Osteocyte (in vitro differentiated cells): ENCODE data around the gene TMPRSS2. TPM values are rescaled to one million over a fixed set of nuclear protein-coding genes. Genes with fewer than 3 reads are reported as not detected.
"Not testable (repeated sequence)": the region's sequence is repeated elsewhere in the genome, so short reads cannot be mapped to it uniquely, and the experiment has no call there.

Source experiments
- DNase-seq: peaks from one replicate; pipeline ENCODE4 v3.0.0; 2021; ENCODE audit warnings: mixed read lengths; ENCODE audit not compliant: unreplicated experiment; ENCODE audit errors: extremely low spot score
- H3K27ac Mint-ChIP-seq: one replicate; pipeline ENCODE4 v1.8.0; 2021; ENCODE audit warnings: mild to moderate bottlenecking, mixed read lengths; ENCODE audit not compliant: unreplicated experiment
- H3K27me3 Mint-ChIP-seq: one replicate; pipeline ENCODE4 v1.8.0; 2021; ENCODE audit warnings: mixed read lengths; ENCODE audit not compliant: unreplicated experiment
- H3K36me3 Mint-ChIP-seq: one replicate; pipeline ENCODE4 v1.8.0; 2021; ENCODE audit warnings: mixed read lengths; ENCODE audit not compliant: unreplicated experiment
- H3K4me1 Mint-ChIP-seq: one replicate; pipeline ENCODE4 v1.8.0; 2021; ENCODE audit warnings: mixed read lengths; ENCODE audit not compliant: unreplicated experiment
- H3K4me3 Mint-ChIP-seq: one replicate; pipeline ENCODE4 v1.8.0; 2021; ENCODE audit warnings: mild to moderate bottlenecking, moderate library complexity, mixed read lengths; ENCODE audit not compliant: unreplicated experiment
- H3K9me3 Mint-ChIP-seq: one replicate; pipeline ENCODE4 v1.8.0; 2021; ENCODE audit warnings: mixed read lengths; ENCODE audit not compliant: unreplicated experiment
- total RNA-seq: library from RNA; stranded (reverse); gene quantifications from 2 replicates; pipeline ENCODE4 v1.2.1, GENCODE V29; 2021
- TF ChIP-seq, protein P1 (sequence below): fragments of 200-600 bp; sonication (generic); IDR thresholded peaks from 2 replicates; pipeline ENCODE4 v1.5.0; 2021; ENCODE audit warnings: antibody characterized with exemption, mild to moderate bottlenecking, moderate library complexity

TMPRSS2 gene
- total RNA-seq, 1 donor from 2014 or later, result 0.21 TPM

DNA sequence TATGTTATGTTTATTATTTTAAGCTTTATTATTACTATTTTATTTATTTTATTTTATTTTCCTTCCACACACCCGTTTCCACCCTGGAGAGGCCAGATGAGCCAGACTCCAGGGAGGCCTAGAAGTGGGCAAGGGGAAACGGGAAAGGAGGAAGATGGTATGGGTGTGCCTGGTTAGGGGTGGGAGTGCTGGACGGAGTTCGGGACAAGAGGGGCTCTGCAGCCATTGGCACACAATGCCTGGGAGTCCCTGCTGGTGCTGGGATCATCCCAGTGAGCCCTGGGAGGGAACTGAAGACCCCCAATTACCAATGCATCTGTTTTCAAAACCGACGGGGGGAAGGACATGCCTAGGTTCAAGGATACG lies 82.4 kb downstream of the TMPRSS2 start:
- no peak overlapping the region for H3K27ac Mint-ChIP-seq
- H3K36me3 Mint-ChIP-seq, result no peaks in the 10 kb centered on the region
- peaks cover 13% of the 10 kb centered on the region for H3K4me1 Mint-ChIP-seq
- peak overlapping the region; percentile 70 for H3K4me3 Mint-ChIP-seq
- peaks cover 5% of the 10 kb centered on the region for H3K27me3 Mint-ChIP-seq
- TF ChIP-seq, protein P1, sequence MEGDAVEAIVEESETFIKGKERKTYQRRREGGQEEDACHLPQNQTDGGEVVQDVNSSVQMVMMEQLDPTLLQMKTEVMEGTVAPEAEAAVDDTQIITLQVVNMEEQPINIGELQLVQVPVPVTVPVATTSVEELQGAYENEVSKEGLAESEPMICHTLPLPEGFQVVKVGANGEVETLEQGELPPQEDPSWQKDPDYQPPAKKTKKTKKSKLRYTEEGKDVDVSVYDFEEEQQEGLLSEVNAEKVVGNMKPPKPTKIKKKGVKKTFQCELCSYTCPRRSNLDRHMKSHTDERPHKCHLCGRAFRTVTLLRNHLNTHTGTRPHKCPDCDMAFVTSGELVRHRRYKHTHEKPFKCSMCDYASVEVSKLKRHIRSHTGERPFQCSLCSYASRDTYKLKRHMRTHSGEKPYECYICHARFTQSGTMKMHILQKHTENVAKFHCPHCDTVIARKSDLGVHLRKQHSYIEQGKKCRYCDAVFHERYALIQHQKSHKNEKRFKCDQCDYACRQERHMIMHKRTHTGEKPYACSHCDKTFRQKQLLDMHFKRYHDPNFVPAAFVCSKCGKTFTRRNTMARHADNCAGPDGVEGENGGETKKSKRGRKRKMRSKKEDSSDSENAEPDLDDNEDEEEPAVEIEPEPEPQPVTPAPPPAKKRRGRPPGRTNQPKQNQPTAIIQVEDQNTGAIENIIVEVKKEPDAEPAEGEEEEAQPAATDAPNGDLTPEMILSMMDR, result no peak
- DNase-seq, result peak; percentile 69
- no peaks in the 10 kb centered on the region for H3K9me3 Mint-ChIP-seq

DNA sequence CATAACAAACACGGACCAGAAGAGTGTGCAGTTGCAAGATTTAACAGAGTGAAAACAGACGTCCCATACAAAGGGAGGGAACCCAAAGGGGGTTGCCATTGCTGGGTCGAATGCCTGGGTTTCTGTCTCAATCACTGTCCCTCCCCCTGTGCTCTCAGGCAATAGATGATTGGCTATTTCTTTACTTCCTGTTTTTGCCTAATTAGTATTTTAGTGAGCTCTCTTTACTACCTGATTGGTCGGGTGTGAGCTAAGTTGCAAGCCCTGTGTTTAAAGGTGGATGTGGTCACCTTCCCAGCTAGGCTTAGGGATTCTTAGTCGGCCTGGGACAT lies 84.7 kb downstream of the TMPRSS2 start:
- not testable (repeated sequence) for H3K9me3 Mint-ChIP-seq, H3K27me3 Mint-ChIP-seq, DNase-seq

GRCh38 chr21:41422546-41423304 lies 85.2 kb downstream of the TMPRSS2 start:
- Mint-ChIP-seq H3K27ac (no peak overlapping the region), H3K36me3 (no peaks in the 10 kb centered on the region), H3K4me3 (no peak overlapping the region), H3K27me3 (no peaks in the 10 kb centered on the region), H3K9me3 (no peaks in the 10 kb centered on the region), H3K4me1 (peaks cover 17% of the 10 kb centered on the region)
- TF ChIP-seq, protein P1, result no peak
- peak; percentile 73 for DNase-seq

More for the DNA sequence above, 84.7 kb downstream of the TMPRSS2 start:
- not testable (repeated sequence) for H3K4me3 Mint-ChIP-seq, H3K36me3 Mint-ChIP-seq, H3K27ac Mint-ChIP-seq
- peaks cover 17% of the 10 kb centered on the region for H3K4me1 Mint-ChIP-seq

DNA sequence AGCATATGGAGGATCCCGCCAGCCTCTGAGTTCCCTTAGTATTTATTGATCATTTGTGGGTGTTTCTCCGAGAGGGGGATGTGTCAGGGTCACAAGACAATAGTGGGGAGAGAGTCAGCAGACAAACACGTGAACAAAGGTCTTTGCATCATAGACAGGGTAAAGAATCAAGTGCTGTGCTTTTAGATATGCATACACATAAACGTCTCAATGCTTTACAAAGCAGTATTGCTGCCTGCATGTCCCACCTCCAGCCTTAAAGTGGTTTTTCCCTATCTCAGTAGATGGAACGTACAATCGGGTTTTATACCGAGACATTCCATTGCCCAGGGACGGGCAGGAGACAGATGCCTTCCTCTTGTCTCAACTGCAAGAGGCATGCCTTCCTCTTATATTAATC lies 87.0 kb downstream of the TMPRSS2 start:
- Mint-ChIP-seq H3K4me3 (peak overlapping the region; percentile 88), H3K4me1 (peaks cover 17% of the 10 kb centered on the region), H3K27ac (peak overlapping the region; percentile 90)
- H3K36me3 Mint-ChIP-seq, DNase-seq, H3K27me3 Mint-ChIP-seq, H3K9me3 Mint-ChIP-seq: not testable (repeated sequence)

DNA sequence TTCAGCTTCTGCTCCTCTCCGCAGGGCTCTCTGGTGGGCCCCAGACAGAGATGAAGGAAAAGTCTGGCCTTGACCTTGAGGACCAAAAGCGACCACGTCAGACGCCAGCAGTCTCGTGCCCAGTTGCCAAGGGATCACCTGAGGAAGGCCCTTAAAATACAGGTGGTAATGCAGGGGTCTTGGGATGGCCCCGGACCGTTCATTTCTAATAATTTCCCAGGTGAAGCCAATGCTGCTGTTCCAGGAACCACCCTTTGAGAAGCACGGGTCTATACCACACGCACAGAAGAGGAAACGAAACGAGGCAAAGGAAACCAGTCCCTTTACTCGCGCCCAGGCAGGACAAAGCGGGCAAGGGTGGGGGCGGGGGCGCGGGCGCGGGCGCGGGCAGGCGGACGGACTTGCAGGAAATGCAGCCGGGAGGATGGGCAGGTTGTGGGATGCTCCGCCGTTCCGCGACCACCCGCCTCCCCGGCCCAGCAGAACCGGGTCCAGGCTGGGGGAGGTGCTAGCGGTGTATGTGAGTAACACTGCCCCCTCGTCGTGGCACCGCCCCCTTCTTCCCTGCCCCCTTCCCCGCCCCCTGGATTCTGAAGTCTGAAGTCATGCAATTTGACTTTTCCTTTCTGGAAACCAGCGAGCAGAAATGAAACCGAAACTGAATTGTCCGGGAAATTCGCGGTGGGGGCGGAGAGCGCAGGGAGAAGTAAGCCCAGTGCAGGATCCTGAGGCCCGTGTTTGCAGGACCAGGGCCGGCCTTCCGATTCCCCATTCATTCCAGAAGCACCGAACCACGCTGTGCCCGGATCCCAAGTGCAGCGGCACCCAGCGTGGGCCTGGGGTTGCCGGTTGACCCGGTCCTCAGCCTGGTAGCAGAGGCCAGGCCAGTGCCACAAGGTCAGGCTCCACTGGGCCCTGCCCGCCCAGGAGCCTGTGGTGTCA lies 87.8 kb downstream of the TMPRSS2 start:
- peaks cover 11% of the 10 kb centered on the region for H3K9me3 Mint-ChIP-seq
- peak overlapping the region; percentile 88 for H3K4me3 Mint-ChIP-seq
- peak; percentile 91 for DNase-seq
- peak overlapping the region; percentile 90 for H3K27ac Mint-ChIP-seq
- peaks cover 17% of the 10 kb centered on the region for H3K4me1 Mint-ChIP-seq
- peaks cover 9% of the 10 kb centered on the region for H3K27me3 Mint-ChIP-seq
- TF ChIP-seq, protein P1, result no peak
- H3K36me3 Mint-ChIP-seq, result no peaks in the 10 kb centered on the region
